ENCODE results near the gene SIN3B. TPM values are rescaled to one million over a fixed set of nuclear protein-coding genes. Genes with fewer than 3 reads are reported as not detected.

Gene SIN3B
- total RNA-seq, 1 donor from 2014 or later, result 89.6 TPM

GRCh38 chr19:16920816-16921529, 91.8 kb downstream of the SIN3B start:
- no peak for DNase-seq (ENCODE audit: low spot score, unreplicated experiment)
- H3K4me3 Mint-ChIP-seq (ENCODE audit: low read depth), result no peak overlapping the region
- TF ChIP-seq CTCF (IDR thresholded peaks at IDR 0.05; ENCODE audit: unreplicated experiment), result no peak

GRCh38 chr19:16921766-16922591, 92.8 kb downstream of the SIN3B start:
- TF ChIP-seq CTCF (IDR thresholded peaks at IDR 0.05; ENCODE audit: unreplicated experiment), result no peak
- no peak overlapping the region for H3K4me3 Mint-ChIP-seq (ENCODE audit: low read depth)

More at GRCh38 chr19:16920816-16921529, 91.8 kb downstream of the SIN3B start:
- Mint-ChIP-seq H3K36me3 (ENCODE audit: insufficient read depth) (peaks cover 22% of the 10 kb centered on the region), H3K9me3 (ENCODE audit: low read depth) (no peaks in the 10 kb centered on the region), H3K27ac (no peak overlapping the region), H3K27me3 (no peaks in the 10 kb centered on the region), H3K4me1 (ENCODE audit: low read depth) (no peaks in the 10 kb centered on the region)

GRCh38 chr19:16922592-16922934, 93.4 kb downstream of the SIN3B start:
- H3K27me3 Mint-ChIP-seq, result no peaks in the 10 kb centered on the region
- peaks cover 27% of the 10 kb centered on the region for H3K36me3 Mint-ChIP-seq (ENCODE audit: insufficient read depth)
- no peak overlapping the region for H3K27ac Mint-ChIP-seq
- no peak overlapping the region for H3K4me3 Mint-ChIP-seq (ENCODE audit: low read depth)
- TF ChIP-seq CTCF (IDR thresholded peaks at IDR 0.05; ENCODE audit: unreplicated experiment), result no peak
- no peak for DNase-seq (ENCODE audit: low spot score, unreplicated experiment)
- peaks cover 7% of the 10 kb centered on the region for H3K9me3 Mint-ChIP-seq (ENCODE audit: low read depth)
- no peaks in the 10 kb centered on the region for H3K4me1 Mint-ChIP-seq (ENCODE audit: low read depth)

More at GRCh38 chr19:16921766-16922591, 92.8 kb downstream of the SIN3B start:
- no peaks in the 10 kb centered on the region for H3K27me3 Mint-ChIP-seq
- DNase-seq (ENCODE audit: low spot score, unreplicated experiment), result no peak
- H3K36me3 Mint-ChIP-seq (ENCODE audit: insufficient read depth), result peaks cover 24% of the 10 kb centered on the region
- H3K4me1 Mint-ChIP-seq (ENCODE audit: low read depth), result no peaks in the 10 kb centered on the region
- no peak overlapping the region for H3K27ac Mint-ChIP-seq
- H3K9me3 Mint-ChIP-seq (ENCODE audit: low read depth), result peaks cover 6% of the 10 kb centered on the region

GRCh38 chr19:16922949-16923348, 93.8 kb downstream of the SIN3B start:
- peaks cover 28% of the 10 kb centered on the region for H3K36me3 Mint-ChIP-seq (ENCODE audit: insufficient read depth)
- no peaks in the 10 kb centered on the region for H3K4me1 Mint-ChIP-seq (ENCODE audit: low read depth)
- H3K9me3 Mint-ChIP-seq (ENCODE audit: low read depth), result peaks cover 7% of the 10 kb centered on the region
- no peaks in the 10 kb centered on the region for H3K27me3 Mint-ChIP-seq
- no peak overlapping the region for H3K27ac Mint-ChIP-seq
- no peak for TF ChIP-seq CTCF (IDR thresholded peaks at IDR 0.05; ENCODE audit: unreplicated experiment)
- DNase-seq (ENCODE audit: low spot score, unreplicated experiment), result no peak
- H3K4me3 Mint-ChIP-seq (ENCODE audit: low read depth), result no peak overlapping the region

GRCh38 chr19:16927883-16928282, 98.7 kb downstream of the SIN3B start:
- H3K27me3 Mint-ChIP-seq, result no peaks in the 10 kb centered on the region
- H3K4me3 Mint-ChIP-seq (ENCODE audit: low read depth), result no peak overlapping the region
- H3K9me3 Mint-ChIP-seq (ENCODE audit: low read depth), result peaks cover 7% of the 10 kb centered on the region

More at GRCh38 chr19:16927883-16928282, 98.7 kb downstream of the SIN3B start:
- Mint-ChIP-seq H3K4me1 (ENCODE audit: low read depth) (no peaks in the 10 kb centered on the region), H3K36me3 (ENCODE audit: insufficient read depth) (peaks cover 30% of the 10 kb centered on the region), H3K27ac (no peak overlapping the region)
- DNase-seq (ENCODE audit: low spot score, unreplicated experiment), result no peak
- no peak for TF ChIP-seq CTCF (IDR thresholded peaks at IDR 0.05; ENCODE audit: unreplicated experiment)
